Measurements from ENCODE around the gene ANKMY2. TPM values are rescaled to one million over a fixed set of nuclear protein-coding genes. Genes with fewer than 3 reads are reported as not detected.
A peak's percentile ranks its signal among the peaks of the same experiment; 100 is the strongest.

Gene ANKMY2
- total RNA-seq, 3 donors from 2014 or later: 19.5 to 25.8 (median 22.8) TPM

DNA sequence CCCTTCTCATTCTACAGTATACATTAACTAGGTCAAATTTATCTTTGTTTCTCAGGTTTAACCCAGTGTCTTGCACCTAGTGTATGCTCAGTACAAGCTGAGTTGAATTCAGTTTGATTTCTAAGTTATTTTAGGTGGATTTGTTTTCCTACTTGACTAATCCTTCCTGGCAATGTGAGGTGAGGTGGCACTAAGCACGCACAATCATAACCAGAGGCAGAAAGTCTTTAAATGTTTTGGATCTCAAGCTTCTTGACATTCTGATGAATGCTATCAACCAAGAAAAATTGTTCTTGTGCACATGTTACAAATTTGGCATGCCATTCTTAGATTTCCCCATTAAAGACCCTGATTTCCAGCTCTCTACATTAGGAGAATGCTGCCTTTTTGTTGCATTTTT is 3.6 kb upstream of the ANKMY2 start:
- no peaks in the 10 kb centered on the region for H3K36me3 ChIP-seq (ENCODE audit: low read depth)
- intact Hi-C loops (cut with DNase I, micrococcal nuclease): no loop called here
- H3K9me3 ChIP-seq: no peaks in the 10 kb centered on the region
- TF ChIP-seq, protein P1, sequence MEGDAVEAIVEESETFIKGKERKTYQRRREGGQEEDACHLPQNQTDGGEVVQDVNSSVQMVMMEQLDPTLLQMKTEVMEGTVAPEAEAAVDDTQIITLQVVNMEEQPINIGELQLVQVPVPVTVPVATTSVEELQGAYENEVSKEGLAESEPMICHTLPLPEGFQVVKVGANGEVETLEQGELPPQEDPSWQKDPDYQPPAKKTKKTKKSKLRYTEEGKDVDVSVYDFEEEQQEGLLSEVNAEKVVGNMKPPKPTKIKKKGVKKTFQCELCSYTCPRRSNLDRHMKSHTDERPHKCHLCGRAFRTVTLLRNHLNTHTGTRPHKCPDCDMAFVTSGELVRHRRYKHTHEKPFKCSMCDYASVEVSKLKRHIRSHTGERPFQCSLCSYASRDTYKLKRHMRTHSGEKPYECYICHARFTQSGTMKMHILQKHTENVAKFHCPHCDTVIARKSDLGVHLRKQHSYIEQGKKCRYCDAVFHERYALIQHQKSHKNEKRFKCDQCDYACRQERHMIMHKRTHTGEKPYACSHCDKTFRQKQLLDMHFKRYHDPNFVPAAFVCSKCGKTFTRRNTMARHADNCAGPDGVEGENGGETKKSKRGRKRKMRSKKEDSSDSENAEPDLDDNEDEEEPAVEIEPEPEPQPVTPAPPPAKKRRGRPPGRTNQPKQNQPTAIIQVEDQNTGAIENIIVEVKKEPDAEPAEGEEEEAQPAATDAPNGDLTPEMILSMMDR (IDR thresholded peaks at IDR 0.05): no peak
- ATAC-seq (no peak), DNase-seq (no peak)
- no peak overlapping the region for H3K4me3 ChIP-seq
- H3K4me1 ChIP-seq (ENCODE audit: low read depth): peaks cover 11% of the 10 kb centered on the region

DNA sequence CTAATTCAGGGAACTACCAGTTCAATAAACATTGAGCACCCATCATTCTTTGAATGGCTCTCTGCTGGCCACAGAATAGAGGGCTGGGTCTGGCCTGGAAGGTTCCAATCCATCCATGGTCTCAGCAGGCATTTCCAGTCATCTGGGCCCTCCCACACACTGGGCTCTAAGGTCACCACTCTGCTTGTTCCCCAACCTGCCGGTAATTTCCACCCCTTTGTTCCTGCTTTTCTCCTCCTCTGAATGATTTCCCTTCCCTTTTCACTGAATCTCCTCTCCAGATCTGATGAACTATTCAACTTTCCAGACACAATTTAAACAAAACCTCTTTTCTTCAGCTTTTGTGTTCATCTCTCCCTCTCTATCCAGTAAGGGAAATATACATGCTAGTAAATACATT is 3.0 kb upstream of the ANKMY2 start:
- H3K4me1 ChIP-seq (ENCODE audit: low read depth): peaks cover 16% of the 10 kb centered on the region
- no peaks in the 10 kb centered on the region for H3K9me3 ChIP-seq
- TF ChIP-seq, protein P1 (IDR thresholded peaks at IDR 0.05): no peak
- DNase-seq: no peak
- H3K36me3 ChIP-seq (ENCODE audit: low read depth): no peaks in the 10 kb centered on the region
- H3K4me3 ChIP-seq: no peak overlapping the region
- no peak for ATAC-seq
- intact Hi-C loops (cut with DNase I, micrococcal nuclease): no loop called here

DNA sequence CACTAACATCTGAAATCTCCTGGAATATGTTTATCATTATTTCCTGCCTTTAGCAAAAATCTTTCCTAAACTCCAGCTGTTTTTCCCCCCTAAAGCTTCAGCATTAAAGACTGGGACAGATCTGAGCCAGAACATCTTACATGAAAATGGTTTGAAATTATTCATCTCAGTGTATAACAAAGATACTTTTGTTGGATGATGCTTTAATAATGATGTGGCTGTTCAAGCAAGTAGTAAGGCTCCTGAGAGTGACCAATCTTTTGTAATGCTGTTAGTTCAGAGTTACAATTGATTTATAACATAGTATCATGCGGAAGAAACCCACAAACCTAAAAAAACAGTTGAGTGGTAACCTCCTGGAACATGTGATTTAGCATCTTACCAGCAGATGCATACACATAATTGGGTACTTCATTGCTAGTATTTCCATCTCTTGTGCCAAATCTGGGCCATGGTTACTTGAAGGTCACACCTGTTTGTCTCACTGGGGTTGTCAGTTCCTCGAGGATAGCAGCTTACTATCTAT is 1.9 kb upstream of the ANKMY2 start:
- ATAC-seq: no peak
- TF ChIP-seq, protein P1 (IDR thresholded peaks at IDR 0.05): no peak

DNA sequence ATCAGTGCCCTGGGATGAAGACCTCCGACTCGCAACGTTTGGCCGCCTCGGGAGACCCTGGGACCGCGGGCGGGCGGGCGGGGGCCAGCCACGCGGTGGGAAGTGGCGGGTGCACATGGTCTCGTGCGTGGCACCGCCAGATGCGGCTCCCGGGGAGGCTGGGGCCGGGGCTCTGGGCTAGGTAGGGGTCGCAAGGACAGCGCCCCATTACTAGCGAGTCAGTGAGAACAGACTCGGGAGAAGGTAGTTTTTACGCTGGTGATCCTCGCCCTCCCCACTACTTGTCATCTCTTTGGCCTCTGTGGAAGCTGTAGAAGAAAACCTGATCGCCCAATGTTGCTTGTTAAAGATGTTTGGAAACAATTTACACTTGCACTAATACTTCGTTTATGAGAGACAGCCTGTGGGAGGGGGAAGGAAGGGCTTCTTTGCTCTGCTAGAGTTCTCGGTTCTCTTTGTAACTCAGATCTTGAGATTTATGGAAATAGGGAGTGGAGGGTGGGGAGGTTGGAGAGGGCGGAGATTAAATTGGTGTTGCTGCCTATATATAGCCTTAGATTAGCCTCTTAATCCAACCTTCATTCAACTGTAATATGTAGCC is 1.0 kb upstream of the ANKMY2 start:
- peak overlapping the region; percentile 85 for H3K4me3 ChIP-seq
- H3K9me3 ChIP-seq: no peaks in the 10 kb centered on the region
- TF ChIP-seq, protein P1 (IDR thresholded peaks at IDR 0.05): no peak
- peaks cover 23% of the 10 kb centered on the region for H3K4me1 ChIP-seq (ENCODE audit: low read depth)
- ATAC-seq (peak; percentile 5), DNase-seq (peak in 1 of 3 donors; percentile 47)
- no peaks in the 10 kb centered on the region for H3K36me3 ChIP-seq (ENCODE audit: low read depth)
- intact Hi-C loops (cut with DNase I, micrococcal nuclease): no loop called here

More for the DNA sequence above, 1.9 kb upstream of the ANKMY2 start:
- intact Hi-C loops (cut with DNase I, micrococcal nuclease): no loop called here
- no peak for DNase-seq
- Histone ChIP-seq H3K4me1 (ENCODE audit: low read depth) (peaks cover 23% of the 10 kb centered on the region), H3K9me3 (no peaks in the 10 kb centered on the region), H3K36me3 (ENCODE audit: low read depth) (no peaks in the 10 kb centered on the region), H3K4me3 (no peak overlapping the region)

DNA sequence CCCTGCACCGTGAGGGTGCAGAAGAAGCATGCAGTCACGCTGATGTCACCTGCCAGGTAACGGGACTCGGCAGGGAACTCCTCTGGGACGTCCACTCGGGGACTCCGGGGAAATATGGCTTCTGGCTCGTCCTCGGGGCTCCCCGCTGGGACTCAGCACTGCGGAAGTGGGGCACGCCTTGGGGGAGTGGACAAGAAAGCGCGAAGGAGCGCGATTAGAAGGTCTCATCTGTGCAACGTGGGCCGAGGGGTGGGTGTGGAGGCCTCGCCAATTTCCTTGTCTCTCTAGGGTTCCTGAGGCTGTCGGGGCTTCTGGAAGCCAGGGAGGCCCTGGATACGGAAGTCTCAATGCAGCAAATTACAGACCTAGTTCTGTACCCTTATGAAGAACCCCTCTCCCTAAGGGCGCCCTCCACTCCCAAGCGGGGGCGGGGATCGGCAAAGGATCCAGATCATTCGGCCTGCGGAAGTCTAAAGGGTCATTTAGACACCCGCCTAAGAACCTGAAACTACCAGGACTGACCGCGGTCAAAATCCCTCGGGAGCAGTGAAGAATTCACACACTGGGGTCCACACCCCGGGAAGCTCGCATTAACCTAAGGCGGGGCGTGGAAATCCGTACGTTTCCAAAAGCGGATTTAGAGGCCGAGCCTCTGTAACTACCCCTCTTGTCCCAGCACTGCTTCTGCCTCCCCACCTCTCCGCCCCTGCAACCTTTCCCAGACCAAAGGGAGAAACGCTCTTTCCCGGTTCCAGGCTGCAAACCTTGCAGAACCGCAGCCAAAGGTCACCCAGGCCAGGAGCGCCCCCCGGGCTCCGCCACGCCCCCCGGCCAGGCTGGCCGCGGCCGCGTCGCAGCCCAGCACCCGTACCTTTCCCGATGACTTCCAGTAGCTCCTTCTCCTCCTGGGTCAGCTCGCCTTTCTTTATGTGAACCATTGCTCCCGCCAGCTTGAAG is 640 bp downstream of the ANKMY2 start:
- intact Hi-C loops (cut with DNase I, micrococcal nuclease): no loop called here
- Histone ChIP-seq H3K4me3 (peak overlapping the region; percentile 52), H3K36me3 (ENCODE audit: low read depth) (no peaks in the 10 kb centered on the region), H3K4me1 (ENCODE audit: low read depth) (peaks cover 19% of the 10 kb centered on the region), H3K9me3 (no peaks in the 10 kb centered on the region)
- DNase-seq: peak; percentile 74 to 86 (median 79)
- ATAC-seq: peak; percentile 43
- TF ChIP-seq, protein P1 (IDR thresholded peaks at IDR 0.05): no peak
